Measurements from ENCODE around the gene ABLIM2. TPM values are rescaled to one million over a fixed set of nuclear protein-coding genes. Genes with fewer than 3 reads are reported as not detected.

Gene ABLIM2
- total and polyA plus RNA-seq, 2 of the 4 experiments (the other 2 are of a cell fraction): under 0.01 to 0.10 TPM

- dilution Hi-C loops (cut with HindIII; ENCODE audit: low sequenced_read_pairs, unreplicated experiment) (no loop called here), intact Hi-C loops (cut with micrococcal nuclease) (no loop called here), in situ Hi-C loops (cut with MboI; ENCODE audit: low sequenced_read_pairs) (no loop called here)
- no TSS peak for BruUV-seq (replicated peaks)
- Histone ChIP-seq H4K20me1 (ENCODE audit: insufficient read depth, low read length) (no peaks in the 10 kb centered on the region), H4K91ac (ENCODE audit: insufficient read depth, low read depth, low read length) (no peak overlapping the region), H3K36me3 (ENCODE audit: control insufficient read depth, insufficient read depth, low read length) (no peaks in the 10 kb centered on the region), H2BK15ac (ENCODE audit: low read depth, low read length) (no peak overlapping the region), H3K4ac (ENCODE audit: low read depth, low read length) (no peak overlapping the region), H2AK5ac (ENCODE audit: low read depth, low read length) (no peak overlapping the region), H3K18ac (ENCODE audit: low read depth, low read length) (no peak overlapping the region), H2BK20ac (ENCODE audit: low read depth, low read length) (no peak overlapping the region), H3K9ac (ENCODE audit: low read depth, low read length) (no peak overlapping the region), H3K27me3 (ENCODE audit: control insufficient read depth, insufficient read depth, low read length) (peaks cover 62% of the 10 kb centered on the region), H4K5ac (ENCODE audit: low read depth, low read length) (no peak overlapping the region), H3K79me1 (ENCODE audit: low read depth in 1 of 2, low read length in 2 of 2) (no peaks in the 10 kb centered on the region), H2AFZ (replicated peaks; ENCODE audit: low read length, poor library complexity) (no peak overlapping the region), H3K4me3 (ENCODE audit: insufficient read depth, low read depth, low read length) (no peak overlapping the region), H3K56ac (ENCODE audit: extremely low read depth, insufficient read depth, low read length) (no peak overlapping the region), H3K4me1 (ENCODE audit: control insufficient read depth, insufficient read depth, low read length) (peaks cover 2% of the 10 kb centered on the region; the same call in 1 of the 2 replicates), H3K27ac (ENCODE audit: insufficient read depth, low read length) (no peak overlapping the region), H3K9me3 (ENCODE audit: control insufficient read depth, insufficient read depth, low read length) (no peaks in the 10 kb centered on the region), H2AK9ac (replicated peaks; ENCODE audit: low read depth, low read length, poor library complexity) (no peak overlapping the region), H3K14ac (replicated peaks; ENCODE audit: low read depth, low read length) (no peak overlapping the region), H3K4me2 (ENCODE audit: low read depth, low read length) (no peak overlapping the region), H3K9me1 (ENCODE audit: insufficient read depth, low read length) (no peaks in the 10 kb centered on the region; the same call in 1 of the 2 replicates), H3K23ac (ENCODE audit: low read depth, low read length) (no peak overlapping the region), H4K8ac (ENCODE audit: low read depth in 2 of 2, low read length in 2 of 2) (no peak overlapping the region), H2BK120ac (ENCODE audit: low read depth, low read length) (no peak overlapping the region), H2BK5ac (ENCODE audit: low read depth, low read length, poor library complexity, severe bottlenecking) (no peak overlapping the region)
- CTCF ChIA-PET: no interaction called here
- ATAC-seq (ENCODE audit: low read depth): no peak
- WGBS, 2 experiments (ENCODE audit: extremely low coverage in 2 of 2, insufficient read length in 1 of 2): 86% methylated on average over 4 of the region's 5 CpGs; no CpG with 5 or more reads in 1 of the 2 experiments
- no peak for DNase-seq
- no peak for TF ChIP-seq RCOR1 (IDR thresholded peaks at IDR 0.05; ENCODE audit: insufficient replicate concordance, low read length)
- TF ChIP-seq, protein P1, sequence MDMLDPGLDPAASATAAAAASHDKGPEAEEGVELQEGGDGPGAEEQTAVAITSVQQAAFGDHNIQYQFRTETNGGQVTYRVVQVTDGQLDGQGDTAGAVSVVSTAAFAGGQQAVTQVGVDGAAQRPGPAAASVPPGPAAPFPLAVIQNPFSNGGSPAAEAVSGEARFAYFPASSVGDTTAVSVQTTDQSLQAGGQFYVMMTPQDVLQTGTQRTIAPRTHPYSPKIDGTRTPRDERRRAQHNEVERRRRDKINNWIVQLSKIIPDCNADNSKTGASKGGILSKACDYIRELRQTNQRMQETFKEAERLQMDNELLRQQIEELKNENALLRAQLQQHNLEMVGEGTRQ (IDR thresholded peaks at IDR 0.05; ENCODE audit: low read depth, low read length): no peak
- no peak for TF ChIP-seq MXI1 (IDR thresholded peaks at IDR 0.05; ENCODE audit: borderline replicate concordance, low read depth, low read length)
- TF ChIP-seq BHLHE40 (IDR thresholded peaks at IDR 0.05; ENCODE audit: low read depth, low read length): no peak
- TF ChIP-seq NFE2L2 (IDR thresholded peaks at IDR 0.05; ENCODE audit: low read depth, low read length): no peak
- no peak for TF ChIP-seq RAD21 (IDR thresholded peaks at IDR 0.05; ENCODE audit: low read length)
- TF ChIP-seq FOS (IDR thresholded peaks at IDR 0.05; ENCODE audit: low read depth, low read length): no peak
- no peak for TF ChIP-seq CHD1 (IDR thresholded peaks at IDR 0.05; ENCODE audit: low read depth, low read length)
- POLR2A ChIA-PET (ENCODE audit: unreplicated experiment): no interaction called here
Observed at GRCh38 chr4:8123870-8124269, 34.7 kb downstream of the ABLIM2 start.
